ENCODE measurements around the gene EPHB1.

The EPHB1 gene

DNA sequence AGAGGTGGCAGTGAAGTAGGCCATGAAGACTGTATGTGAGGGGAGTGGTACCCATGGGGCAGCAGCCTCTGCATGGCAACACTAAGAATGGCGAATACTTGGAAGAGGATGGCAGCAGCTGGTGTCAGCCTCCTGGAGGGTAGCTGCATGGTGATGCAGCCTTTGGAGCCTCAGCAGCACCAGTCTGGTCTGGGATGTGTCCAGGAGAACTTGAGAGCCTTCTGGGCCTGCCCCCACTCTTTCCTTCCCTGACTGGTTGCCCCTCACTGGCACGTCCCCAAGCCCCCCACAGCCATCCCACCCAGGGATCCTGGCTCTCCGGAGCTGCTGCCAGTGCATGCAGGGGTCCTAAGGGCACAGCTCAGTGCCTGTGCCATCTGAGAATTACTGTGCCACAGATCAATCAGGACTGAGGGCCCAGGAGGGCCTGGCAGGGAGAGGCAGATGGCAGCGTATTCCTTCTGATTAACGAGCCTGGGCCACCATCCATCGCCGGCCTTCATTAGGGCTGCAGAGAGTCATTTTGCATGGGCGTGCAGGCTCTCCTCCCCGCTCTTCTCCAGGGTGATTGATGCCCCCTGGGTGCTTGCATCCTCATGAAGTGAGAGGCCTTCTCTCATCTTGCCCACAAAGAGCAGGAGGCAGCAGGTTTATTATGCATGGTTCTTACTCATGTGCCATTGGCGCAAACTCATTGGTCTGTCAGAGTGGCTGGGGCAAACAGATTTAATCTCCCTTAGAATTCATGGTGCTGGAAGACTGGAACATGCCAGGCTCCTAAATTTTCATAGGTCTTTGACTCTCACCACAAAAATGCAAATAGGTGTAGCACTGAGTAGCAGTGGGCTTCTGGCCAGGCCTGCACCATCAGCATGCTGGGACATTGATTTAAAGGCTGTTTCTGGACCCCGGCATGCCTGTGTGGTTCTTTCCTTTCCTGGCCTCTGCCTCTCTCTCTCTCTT lies 116.8 kb downstream of the EPHB1 start:
- no peak for DNase-seq (ENCODE audit: low read depth)

DNA sequence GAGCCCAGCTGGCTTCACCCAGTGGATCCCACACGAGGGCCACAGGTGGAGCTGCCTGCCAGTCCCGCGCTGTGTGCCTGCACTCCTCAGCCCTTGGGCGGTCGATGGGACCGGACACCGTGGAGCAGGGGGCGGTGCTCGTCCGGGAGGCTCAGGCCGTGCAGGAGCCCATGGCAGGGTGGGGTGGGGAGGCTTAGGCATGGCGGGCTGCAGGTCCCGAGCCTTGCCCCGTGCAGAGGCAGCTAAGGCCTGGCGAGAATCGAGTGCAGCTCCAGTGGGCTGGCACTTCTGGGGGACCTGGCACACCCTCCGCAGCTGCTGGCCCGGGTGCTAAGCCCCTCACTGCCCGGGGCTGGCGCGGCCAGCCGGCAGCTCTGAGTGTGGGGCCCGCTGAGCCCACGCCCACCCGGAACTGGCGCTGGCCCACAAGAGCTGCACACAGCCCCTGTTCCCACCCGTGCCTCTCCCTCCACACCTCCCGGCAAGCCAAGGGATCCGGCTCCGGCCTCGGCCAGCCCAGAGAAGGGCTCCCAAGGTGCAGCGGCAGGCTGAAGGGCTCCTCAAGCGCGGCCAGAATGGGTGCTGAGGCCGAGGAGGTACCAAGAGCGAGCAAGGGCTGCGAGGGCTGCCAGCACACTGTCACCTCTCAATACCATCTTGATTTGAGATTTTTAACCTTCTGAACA lies 121.4 kb downstream of the EPHB1 start:
- DNase-seq (ENCODE audit: low read depth), result no peak

DNA sequence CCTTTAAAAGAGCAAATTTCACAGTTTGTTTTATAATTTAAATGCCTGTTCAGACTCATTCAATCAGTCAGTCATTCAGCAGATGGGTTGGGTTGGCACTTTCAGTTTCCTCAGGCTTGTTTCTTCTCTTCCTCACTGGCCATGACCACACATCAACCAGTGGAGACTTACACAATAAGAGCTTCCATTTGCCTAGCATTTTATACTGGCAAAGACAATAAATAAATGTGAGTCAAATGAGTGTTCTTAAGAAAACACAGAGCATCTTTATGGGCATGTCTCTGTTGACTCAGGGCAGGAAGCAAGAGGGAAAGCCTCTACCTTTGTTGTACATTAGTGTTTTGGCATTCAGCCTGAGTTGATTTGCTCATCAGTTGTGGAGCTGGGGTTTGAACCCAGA lies 122.6 kb downstream of the EPHB1 start:
- DNase-seq (ENCODE audit: low read depth), result no peak

DNA sequence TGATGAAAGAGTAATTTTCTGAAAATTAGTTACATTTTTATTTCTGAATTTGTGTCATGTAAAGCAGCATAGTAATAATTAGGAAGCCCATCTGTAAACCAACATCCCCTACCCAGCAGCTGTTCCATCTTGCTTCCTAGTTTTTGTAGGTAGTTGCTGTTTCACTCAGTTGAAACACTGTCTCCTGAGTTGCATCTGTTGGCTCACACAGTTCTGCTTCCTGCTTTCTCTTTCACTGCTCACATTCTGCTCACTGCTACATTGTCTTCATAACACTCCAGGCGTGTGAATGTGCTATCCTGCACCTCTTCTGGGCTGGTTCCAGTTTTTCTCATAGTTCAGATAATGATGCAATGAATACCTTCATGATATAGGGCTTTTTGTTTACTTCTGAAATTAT lies 123.4 kb downstream of the EPHB1 start:
- DNase-seq (ENCODE audit: low read depth), result no peak

DNA sequence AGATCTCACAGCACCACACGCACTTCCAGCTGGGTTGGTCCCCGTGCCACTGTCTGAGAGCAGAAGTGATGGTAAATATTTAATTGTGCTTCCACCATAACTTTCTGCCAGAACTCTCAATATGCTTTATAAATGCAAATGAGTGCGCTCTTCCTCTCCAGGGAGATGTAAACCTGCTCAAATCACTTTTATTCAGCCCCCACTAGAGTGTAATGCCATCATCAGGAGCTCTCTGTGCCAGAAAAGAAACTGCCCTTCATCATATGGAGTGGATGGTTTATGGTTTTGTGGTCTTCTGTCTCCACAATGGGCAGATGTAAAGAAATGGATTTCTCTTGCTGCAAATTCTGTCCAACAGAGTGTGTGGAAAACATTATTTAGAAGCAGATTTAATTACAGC lies 127.0 kb downstream of the EPHB1 start:
- DNase-seq (ENCODE audit: low read depth), result no peak

DNA sequence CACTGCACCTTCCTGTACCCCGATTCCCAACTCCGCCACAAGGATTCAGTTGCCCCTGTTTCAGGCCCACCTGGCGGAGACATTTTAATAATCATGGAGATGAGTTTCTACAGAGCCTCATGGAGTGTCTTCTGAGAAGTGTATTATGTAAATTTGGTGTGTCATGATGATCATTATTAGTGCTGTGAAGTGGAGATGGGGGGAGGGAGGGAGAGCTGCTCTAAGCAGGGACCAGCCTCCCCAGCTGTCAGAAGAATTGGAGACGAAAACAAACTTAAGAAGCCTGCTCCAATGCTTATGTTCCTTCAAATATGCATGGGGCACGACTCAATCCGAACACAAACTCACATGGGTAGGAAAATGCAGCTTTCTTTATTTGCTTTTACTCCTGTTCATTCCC lies 127.8 kb downstream of the EPHB1 start:
- no peak for DNase-seq (ENCODE audit: low read depth)

DNA sequence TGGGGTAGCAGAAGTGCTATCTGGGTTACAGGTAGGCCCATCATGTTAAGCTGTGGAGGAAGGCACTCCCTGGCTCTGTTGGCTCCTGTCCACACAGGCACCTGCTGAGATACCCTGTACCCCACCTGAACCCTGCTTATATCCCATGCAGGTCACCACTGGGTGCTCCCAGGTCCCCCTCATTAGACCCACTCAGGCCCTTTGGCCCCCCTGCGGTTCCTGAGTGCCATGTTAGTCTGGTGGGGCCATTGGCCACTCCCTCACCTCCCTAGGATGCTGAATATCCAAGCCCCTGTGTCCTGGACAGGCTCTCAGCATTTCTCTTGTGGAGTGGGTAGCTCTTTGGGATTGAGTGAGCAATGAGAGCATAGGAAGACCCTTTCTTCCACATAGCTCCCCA lies 128.2 kb downstream of the EPHB1 start:
- no peak for DNase-seq (ENCODE audit: low read depth)

DNA sequence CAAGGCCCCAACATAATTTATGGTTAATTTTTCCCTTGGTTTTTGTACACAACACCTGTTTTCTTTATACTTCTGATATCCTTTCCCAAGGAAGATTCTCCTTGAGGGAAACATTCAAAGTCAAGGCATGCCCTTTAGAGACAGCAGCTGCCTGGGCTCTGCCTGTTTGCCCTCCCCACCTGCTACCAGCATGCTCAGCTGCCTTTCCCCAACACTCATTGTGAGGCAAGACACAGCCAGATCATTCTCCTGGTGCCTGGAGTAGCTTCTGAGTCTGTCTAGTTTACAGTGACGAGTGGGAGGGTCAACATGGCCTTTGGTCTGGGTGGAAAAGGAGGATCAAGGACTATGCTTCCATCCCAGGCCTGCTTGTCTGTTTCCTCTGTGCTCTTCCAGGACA lies 132.5 kb downstream of the EPHB1 start:
- no peak for DNase-seq (ENCODE audit: low read depth)

DNA sequence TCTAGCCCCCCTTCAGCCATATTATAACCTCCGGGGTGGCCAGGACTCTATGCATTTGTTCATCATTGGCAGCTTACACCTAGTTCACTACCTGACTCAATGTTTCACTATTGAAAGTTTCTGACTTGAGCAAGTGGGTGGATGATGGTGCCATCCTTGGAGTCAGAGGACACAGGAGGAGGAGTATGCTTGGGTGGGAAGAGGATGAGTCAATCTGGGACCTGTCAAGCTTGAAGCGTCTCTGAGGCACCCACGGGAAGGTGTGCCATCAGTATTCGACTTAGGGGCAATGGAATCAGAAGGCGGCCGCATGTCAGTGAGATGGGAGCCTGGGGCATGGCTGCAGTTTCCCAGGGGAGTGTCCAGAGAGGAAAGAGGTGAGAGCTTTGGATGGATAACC lies 133.3 kb downstream of the EPHB1 start:
- no peak for DNase-seq (ENCODE audit: low read depth)

DNA sequence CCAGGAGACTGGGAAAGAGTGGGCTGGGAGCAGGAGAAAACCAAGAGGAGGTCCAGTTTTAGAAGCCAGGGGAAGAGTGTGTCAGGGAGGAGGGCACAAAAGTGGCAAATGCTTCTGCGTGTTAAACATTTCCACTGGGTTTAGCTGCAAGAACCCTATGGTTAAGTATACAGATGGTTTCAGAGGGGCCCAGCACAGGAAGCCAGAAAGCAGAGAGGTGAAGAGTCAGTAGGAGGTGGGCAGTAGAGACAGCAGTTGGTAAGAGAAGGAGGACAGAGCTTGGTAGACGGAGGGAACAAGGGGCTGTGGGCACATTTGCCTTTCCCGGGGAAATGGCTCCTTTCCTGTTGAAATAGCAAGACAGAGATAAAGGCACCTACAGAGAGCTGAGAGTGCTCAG lies 133.8 kb downstream of the EPHB1 start:
- no peak for DNase-seq (ENCODE audit: low read depth)

DNA sequence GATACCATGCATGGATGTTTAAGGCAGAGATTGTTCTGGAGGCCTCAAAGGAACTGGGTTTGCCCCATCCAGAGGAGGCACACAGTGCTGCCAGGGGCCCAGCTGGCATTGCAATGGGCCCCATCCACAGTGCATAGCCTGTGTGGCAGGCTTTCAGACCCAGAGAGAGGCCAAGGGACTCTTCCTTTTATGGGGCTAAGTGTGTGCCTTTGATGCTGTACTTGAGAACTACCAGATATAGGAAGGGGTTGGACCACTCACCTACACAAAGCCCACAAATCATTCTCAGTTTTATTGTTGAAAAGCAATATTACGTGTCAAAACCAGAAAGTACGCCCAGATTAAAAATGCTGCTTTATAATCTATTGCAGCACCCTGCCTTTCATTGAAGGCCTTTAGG lies 134.9 kb downstream of the EPHB1 start:
- DNase-seq (ENCODE audit: low read depth), result no peak

DNA sequence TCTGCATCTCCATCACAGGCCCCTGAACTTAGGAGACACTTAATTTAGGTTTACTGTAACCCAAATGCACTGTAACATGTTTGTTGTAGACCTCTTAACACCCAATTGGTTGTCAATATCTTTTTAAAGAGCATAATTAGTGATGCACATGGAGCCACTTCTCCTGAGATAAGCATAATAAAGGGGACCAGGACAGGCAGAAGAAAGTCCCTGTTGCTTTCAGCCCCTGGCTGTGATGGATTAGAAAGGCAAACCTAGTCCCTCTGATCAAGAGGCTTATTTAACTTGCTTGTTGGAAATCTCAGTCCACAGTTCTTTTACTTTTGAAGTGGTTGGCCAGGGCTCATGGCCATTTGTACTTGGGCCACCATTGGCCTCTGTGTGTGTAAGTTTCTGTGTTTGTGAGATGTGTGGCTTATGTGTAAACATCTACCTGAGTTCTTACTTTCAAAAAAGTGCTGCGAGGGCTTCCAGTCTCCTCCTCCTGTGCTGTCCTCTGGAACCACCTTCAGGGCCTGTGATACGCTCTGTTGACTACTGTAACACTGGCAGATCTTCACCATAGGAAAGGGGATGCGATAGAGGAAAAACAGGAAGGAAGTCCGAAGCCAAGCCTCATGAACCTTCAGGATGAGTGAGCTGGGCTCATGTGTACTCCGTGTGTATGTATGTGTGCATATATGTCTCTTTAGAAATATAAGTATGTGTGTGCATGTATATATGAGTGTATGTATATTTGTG lies 136.2 kb downstream of the EPHB1 start:
- DNase-seq (ENCODE audit: low read depth), result peak; percentile 0

DNA sequence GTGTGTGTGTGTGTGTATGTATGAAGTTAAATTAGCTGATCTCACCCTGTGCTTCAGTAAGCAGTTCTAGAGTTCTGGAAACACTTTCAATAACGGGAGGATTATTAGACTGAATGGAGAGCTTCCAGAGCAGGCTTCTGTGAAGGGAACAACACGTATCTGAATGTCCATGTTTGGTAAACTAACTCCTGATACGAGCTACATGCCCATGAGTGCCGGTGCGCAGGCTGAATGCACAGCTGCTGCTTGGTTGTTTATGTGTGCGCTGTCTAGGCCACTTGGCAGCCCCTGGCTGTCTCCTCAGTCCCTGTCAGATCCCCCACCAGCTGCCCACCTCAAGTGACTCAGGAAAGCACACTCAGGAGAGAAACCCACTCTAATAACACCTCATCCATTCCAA lies 137.0 kb downstream of the EPHB1 start:
- DNase-seq (ENCODE audit: low read depth), result no peak

DNA sequence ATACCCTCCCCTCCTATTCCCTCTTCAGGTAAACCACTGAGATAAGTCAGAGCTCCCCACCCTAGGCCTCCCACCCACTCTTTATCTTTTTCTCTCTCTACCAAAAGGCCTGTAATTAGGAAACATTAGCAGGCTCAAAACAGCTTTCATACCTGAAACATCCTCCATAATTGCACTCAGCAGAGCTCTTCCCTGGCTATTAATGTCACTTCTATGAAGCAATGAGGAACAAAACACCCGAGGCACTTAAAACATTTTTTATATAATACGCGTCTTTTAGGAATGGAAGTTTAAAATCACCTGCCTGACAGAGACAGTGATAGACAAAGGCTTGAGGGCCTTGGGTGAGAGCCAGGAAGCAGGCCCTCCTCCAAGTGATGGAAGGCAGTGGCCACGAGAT lies 138.9 kb downstream of the EPHB1 start:
- no peak for DNase-seq (ENCODE audit: low read depth)

DNA sequence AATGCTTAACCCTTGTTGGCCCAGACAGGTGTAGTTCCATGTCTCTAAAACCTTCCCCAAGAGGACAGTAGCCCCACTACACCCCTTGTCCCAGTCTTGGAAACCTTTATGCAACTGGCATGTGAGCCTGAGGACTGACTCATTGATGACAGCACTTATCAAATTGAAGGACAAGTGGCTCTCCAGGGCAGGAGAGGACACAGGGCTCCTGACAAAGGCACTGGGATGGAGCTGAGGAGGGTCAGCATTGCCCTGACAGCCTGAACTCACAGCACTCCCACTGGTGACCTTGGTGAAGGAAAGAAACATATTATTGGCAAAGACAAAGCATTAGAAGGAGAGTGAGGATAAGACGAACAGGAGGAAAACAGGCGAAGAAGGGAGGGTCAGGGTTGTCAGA lies 139.9 kb downstream of the EPHB1 start:
- no peak for DNase-seq (ENCODE audit: low read depth)

DNA sequence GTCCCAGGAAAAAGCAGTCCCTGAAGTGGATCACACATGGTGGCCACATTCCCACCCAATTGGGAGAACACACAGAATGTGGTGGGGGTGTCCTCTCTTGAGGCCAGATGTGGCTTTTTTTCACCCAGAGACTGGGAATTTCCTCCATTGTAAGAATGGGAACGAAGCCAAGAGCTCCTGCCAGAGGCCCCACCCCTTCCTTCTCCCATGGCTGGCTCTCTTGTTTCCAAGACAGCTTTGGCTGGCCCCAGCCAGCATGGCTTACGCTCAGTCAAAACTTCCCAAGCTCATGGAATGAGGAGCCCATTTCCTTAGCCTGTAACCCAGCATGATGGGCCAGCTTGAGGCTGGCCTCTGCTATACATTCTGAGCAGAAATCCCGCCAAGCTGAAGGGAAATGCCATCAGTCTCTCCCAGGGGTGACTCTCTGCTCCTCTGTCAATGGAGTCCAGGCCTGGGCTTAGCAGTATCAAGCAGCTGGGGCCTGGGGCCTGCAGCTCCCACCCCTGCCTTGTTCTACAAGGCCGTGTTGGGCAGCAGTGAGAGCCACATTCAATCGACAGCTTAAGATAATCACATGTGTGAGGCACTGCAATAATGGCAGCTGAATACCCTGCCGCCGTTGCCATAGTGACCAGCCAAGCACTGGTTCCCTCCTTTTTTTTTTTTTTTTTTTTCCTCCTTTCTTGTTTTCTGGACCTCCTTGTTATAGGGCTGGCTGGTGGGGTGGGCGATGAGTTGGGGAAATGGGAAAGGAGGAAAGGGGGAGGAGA lies 142.4 kb downstream of the EPHB1 start:
- no peak for DNase-seq (ENCODE audit: low read depth)

DNA sequence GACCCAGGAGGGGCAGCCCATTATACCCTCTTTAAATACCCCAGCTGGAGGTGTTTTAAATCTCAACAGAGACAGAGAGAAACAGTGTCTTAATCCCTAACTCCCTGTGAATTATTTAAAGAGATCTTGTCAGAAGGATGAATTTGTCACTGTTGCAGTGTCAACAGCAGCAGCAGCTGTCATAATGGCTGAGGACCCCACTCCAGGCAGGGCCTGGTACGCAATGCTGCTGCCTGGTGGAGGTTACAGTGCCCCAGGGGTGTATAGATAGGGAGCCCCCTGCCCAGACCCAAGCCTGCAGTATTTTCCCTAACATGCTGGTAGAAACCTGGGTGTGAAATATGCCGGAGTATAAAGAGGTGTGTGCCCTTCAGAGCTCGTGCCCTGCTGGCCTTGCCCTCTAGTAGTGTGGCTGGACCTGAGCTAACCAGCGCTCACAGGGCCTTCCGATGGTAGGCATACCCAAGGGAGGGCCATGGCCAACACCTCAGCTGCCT lies 143.0 kb downstream of the EPHB1 start:
- DNase-seq (ENCODE audit: low read depth), result no peak

DNA sequence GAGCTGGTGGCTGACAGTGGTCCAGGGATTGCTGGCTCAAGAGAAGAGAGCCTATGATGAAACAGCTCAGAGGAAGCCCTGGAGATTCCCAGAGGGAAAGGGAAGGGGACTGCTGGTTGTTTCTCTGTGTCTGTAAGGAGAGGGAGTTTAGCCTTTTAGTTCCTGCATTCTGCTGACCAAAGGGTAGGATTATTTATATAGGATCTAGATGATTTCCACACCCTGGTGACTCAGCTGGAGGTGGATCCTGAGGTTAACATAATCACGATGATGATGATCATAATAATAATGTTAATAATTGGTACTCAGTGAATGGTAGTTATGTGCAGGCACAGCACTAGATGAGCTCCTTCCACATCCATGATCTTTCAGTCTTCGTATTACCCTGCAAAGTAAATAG lies 144.9 kb downstream of the EPHB1 start:
- no peak for DNase-seq (ENCODE audit: low read depth)

DNA sequence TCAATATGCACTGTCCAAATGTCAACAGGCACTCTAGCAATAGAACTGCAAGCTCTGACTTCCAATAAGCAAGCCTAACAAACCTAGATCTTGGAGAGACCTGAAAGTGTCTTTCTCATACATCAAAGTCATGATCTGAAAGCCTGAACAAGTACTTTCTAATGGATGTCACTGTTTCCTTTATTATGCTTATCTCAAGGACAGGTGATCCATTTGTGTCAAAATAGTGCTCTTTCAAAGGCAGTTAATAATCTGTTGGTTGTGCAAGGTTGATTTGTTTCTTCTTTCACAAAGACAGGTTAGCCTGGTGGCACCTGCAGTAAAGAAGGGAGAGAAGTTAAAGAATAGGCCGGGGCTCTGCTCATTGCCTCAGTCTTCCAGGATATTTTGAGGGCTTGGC lies 146.8 kb downstream of the EPHB1 start:
- no peak for DNase-seq (ENCODE audit: low read depth)

DNA sequence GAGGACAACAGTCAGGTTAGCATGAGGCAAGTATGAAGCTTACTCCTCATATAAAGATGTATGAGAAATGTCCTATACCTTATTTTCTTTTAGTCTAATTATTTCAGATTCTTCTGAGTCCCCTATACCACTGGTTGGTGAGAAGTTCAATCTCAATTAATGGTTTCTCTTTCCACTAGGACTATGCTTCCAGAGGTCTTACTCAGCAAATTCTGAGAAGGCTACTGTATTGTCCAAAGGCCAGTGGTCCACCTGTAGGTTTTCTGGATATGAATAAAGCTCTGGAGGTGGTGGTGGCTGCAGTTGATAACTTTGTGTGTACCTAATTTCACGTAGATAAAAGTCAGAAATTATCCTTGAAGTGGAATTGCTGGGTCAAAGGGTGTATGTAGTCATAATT lies 149.4 kb downstream of the EPHB1 start:
- no peak for DNase-seq (ENCODE audit: low read depth)

DNA sequence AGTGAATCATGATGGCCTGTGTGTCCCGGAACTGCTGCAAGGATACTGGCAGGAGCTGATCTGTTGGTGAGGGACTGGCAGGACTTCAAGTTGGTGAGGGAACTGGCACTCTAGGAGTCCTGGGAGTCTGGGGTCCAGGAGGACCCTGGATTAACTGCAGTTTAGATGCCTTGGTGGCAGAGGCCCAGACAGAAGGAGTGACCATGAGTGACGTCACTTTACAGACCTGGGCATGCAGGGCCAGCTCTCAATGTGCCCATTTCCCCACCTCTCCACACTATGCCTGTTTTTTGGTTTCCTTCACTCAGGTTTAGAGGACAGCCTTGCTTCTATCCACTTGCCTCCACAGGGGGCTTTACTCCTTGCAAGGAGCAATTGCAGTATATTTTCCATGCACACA lies 154.1 kb downstream of the EPHB1 start:
- DNase-seq (ENCODE audit: low read depth), result no peak

DNA sequence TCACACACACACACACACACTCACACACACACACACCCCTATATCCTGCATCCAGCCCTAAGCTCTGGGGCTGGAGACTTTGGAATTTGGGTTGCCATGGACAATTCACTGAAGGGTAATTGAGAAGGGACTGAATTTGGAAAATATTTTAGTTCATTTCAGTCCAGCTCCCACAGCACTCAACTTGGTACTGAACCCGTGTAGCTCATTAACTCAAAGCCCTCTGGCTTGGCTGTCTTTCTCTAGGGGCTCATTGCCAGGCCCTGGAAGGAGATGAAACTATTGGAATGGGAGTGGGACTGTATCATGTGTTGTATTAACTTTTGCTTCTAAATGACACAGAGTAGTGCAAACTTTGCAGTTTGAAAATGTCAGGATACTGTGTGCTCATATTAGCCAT lies 157.3 kb downstream of the EPHB1 start:
- no peak for DNase-seq (ENCODE audit: low read depth)
